H1 (cell line): ENCODE data around the gene RREB1. TPM values are rescaled to one million over a fixed set of nuclear protein-coding genes. Genes with fewer than 3 reads are reported as not detected.

Experiments
- CTCF ChIA-PET: fragments of 300-600 bp; sonication (Branson Sonifier 250); formaldehyde crosslinking; loops from one replicate; lab custom pipeline; 2021; ENCODE audit not compliant: partially characterized antibody; lab: Charles Lee
- POLR2A ChIA-PET: fragments of 300-600 bp; sonication (Branson Sonifier 250); formaldehyde crosslinking; loops from one replicate; lab custom pipeline; 2021; ENCODE audit warnings: inconsistent platforms; ENCODE audit not compliant: partially characterized antibody; lab: Charles Lee
- DNase-seq, 2 experiments: peaks; one replicate each; pipeline versions ENCODE4 v3.0.0 to v3.0.0-alpha.2; 2010 to 2022; ENCODE audit warnings: low spot score in 2 of 2, low read depth in 1 of 2, mixed read lengths in 1 of 2
- FAIRE-seq: peaks from 2 replicates; lab custom pipeline; 2011; peaks lifted over from hg19 to GRCh38; lab: Jason Lieb, UNC
- H2AFZ ChIP-seq: 2 replicates; pipeline ENCODE4 v1.8.1; 2012; ENCODE audit warnings: low read length, inconsistent platforms
- H2AK5ac ChIP-seq: 2 replicates; pipeline ENCODE4 v1.6.1; 2013; ENCODE audit warnings: low read depth, low read length
- H2BK120ac ChIP-seq: replicated peaks from 2 replicates; pipeline ENCODE3; 2013; ENCODE audit warnings: low read depth, low read length, inconsistent platforms
- H2BK12ac ChIP-seq: 2 replicates; pipeline ENCODE4 v1.6.1; 2013; ENCODE audit warnings: low read depth, low read length
- H2BK15ac ChIP-seq: 2 replicates; pipeline ENCODE4 v1.6.1; 2013; ENCODE audit warnings: low read length
- H2BK20ac ChIP-seq: 2 replicates; pipeline ENCODE4 v1.6.1; 2013; ENCODE audit warnings: low read length
- H2BK5ac ChIP-seq: 2 replicates; pipeline ENCODE4 v1.6.1; 2013; ENCODE audit warnings: low read depth, low read length
- H3K14ac ChIP-seq: 2 replicates; pipeline ENCODE4 v1.6.1; 2013; ENCODE audit warnings: inconsistent platforms; ENCODE audit not compliant: insufficient read length
- H3K18ac ChIP-seq: 2 replicates; pipeline ENCODE4 v1.6.1; 2013; ENCODE audit warnings: low read length; ENCODE audit errors: extremely low read depth
- H3K23ac ChIP-seq: 2 replicates; pipeline ENCODE4 v1.6.1; 2013; ENCODE audit warnings: inconsistent platforms; ENCODE audit not compliant: insufficient read length
- H3K23me2 ChIP-seq: 2 replicates; pipeline ENCODE4 v1.6.1; 2013; ENCODE audit warnings: low read depth, low read length
- H3K27ac ChIP-seq: 2 replicates; pipeline ENCODE4 v1.6.1; 2011; ENCODE audit warnings: low read depth, low read length, inconsistent platforms
- H3K27me3 ChIP-seq, 4 experiments: replicated peaks in 1 of 4; 1 replicate in 1 of 4; 2 replicates in 3 of 4; pipeline versions ENCODE4 v1.6.1 to v1.8.1; 2011 to 2013; ENCODE audit warnings: low read length in 3 of 4, mild to moderate bottlenecking in 3 of 4, inconsistent platforms in 2 of 4, mixed read lengths in 2 of 4, moderate library complexity in 1 of 4; ENCODE audit not compliant: control insufficient read depth in 3 of 4, insufficient read depth in 3 of 4; ENCODE audit errors: extremely low read depth in 1 of 4
- H3K36me3 ChIP-seq, 4 experiments: 2 replicates each; pipeline versions ENCODE4 v1.6.1 to v1.8.1; 2011 to 2013; ENCODE audit warnings: mild to moderate bottlenecking in 4 of 4, low read length in 3 of 4, moderate library complexity in 2 of 4, control low read depth in 1 of 4, inconsistent platforms in 1 of 4; ENCODE audit not compliant: insufficient read depth in 4 of 4, control insufficient read depth in 2 of 4
- H3K4ac ChIP-seq: replicated peaks from 2 replicates; pipeline ENCODE3; 2013; ENCODE audit warnings: low read length, low read depth, mixed read lengths, inconsistent platforms; ENCODE audit not compliant: insufficient read length
- H3K4me1 ChIP-seq, 4 experiments: replicated peaks in 1 of 4; 1 replicate in 1 of 4; 2 replicates in 3 of 4; pipeline versions ENCODE4 v1.6.1 to v1.8.1; 2011 to 2013; ENCODE audit warnings: low read length in 3 of 4, inconsistent platforms in 2 of 4, mixed read lengths in 1 of 4; ENCODE audit not compliant: insufficient read depth in 4 of 4, control insufficient read depth in 3 of 4
- H3K4me2 ChIP-seq, 2 experiments: 2 replicates each; pipeline versions ENCODE4 v1.6.1 to v1.8.1; 2011 to 2013; ENCODE audit warnings: low read depth in 2 of 2, low read length in 2 of 2, control low read depth in 1 of 2, inconsistent platforms in 1 of 2, mild to moderate bottlenecking in 1 of 2; ENCODE audit not compliant: insufficient read depth in 1 of 2
- H3K4me3 ChIP-seq, 4 experiments: fragments of 200-600, 300-600 bp in 1 of 4; sonication (generic), shearing (Covaris generic), sonication (Bioruptor Twin) in 1 of 4; 2 replicates each; pipeline versions ENCODE4 v1.5.1 to v1.8.1; 2011 to 2016; ENCODE audit warnings: low read length in 4 of 4, low read depth in 3 of 4, control low read depth in 2 of 4, inconsistent platforms in 2 of 4, mild to moderate bottlenecking in 2 of 4, mixed read lengths in 1 of 4, moderate library complexity in 1 of 4; ENCODE audit not compliant: insufficient read depth in 2 of 4; ENCODE audit errors: extremely low read depth in 1 of 4
- H3K56ac ChIP-seq: replicated peaks from 2 replicates; pipeline ENCODE3; 2013; ENCODE audit warnings: low read depth, mild to moderate bottlenecking, mixed read lengths, low read length, inconsistent platforms; ENCODE audit not compliant: insufficient read length
- H3K79me1 ChIP-seq: 2 replicates; pipeline ENCODE4 v1.6.1; 2013; ENCODE audit warnings: low read depth, low read length, control low read depth
- H3K79me2 ChIP-seq, 2 experiments: 2 replicates each; pipeline versions ENCODE4 v1.6.1 to v1.8.1; 2012 to 2013; ENCODE audit warnings: low read length in 2 of 2, mild to moderate bottlenecking in 2 of 2, inconsistent platforms in 1 of 2; ENCODE audit not compliant: insufficient read depth in 2 of 2, control insufficient read depth in 1 of 2
- H3K9ac ChIP-seq, 4 experiments: replicated peaks in 1 of 4; 1 replicate in 1 of 4; 2 replicates in 3 of 4; pipeline versions ENCODE4 v1.6.1 to v1.8.1; 2011 to 2013; ENCODE audit warnings: low read depth in 3 of 4, low read length in 3 of 4, control low read depth in 2 of 4, mild to moderate bottlenecking in 2 of 4, moderate library complexity in 2 of 4, inconsistent platforms in 1 of 4; ENCODE audit errors: extremely low read depth in 1 of 4
- H3K9me3 ChIP-seq, 2 experiments: 2 replicates each; pipeline versions ENCODE4 v1.6.1 to v1.8.1; 2012 to 2013; ENCODE audit warnings: mild to moderate bottlenecking in 2 of 2, moderate library complexity in 2 of 2, control low read depth in 1 of 2, inconsistent platforms in 1 of 2, low read depth in 1 of 2, low read length in 1 of 2, mixed read lengths in 1 of 2; ENCODE audit not compliant: insufficient read depth in 2 of 2
- H4K20me1 ChIP-seq, 2 experiments: replicated peaks in 1 of 2; 2 replicates each; pipeline versions ENCODE3 to v1.8.1; 2011 to 2013; ENCODE audit warnings: inconsistent platforms in 2 of 2, low read length in 2 of 2, mild to moderate bottlenecking in 1 of 2; ENCODE audit not compliant: insufficient read depth in 2 of 2, control insufficient read depth in 1 of 2
- H4K5ac ChIP-seq: 2 replicates; pipeline ENCODE4 v1.6.1; 2013; ENCODE audit warnings: low read length, low read depth, mixed read lengths, inconsistent platforms; ENCODE audit not compliant: insufficient read length
- H4K8ac ChIP-seq: 2 replicates; pipeline ENCODE4 v1.8.0; 2013; ENCODE audit warnings: mild to moderate bottlenecking, moderate library complexity, low read length, inconsistent platforms; ENCODE audit not compliant: insufficient read depth; ENCODE audit errors: extremely low read depth
- H4K91ac ChIP-seq: replicated peaks from 2 replicates; pipeline ENCODE3; 2013; ENCODE audit warnings: low read length, mixed read lengths, inconsistent platforms; ENCODE audit not compliant: insufficient read length
- CTBP2 ChIP-seq: IDR thresholded peaks from 2 replicates; pipeline ENCODE4 v1.7.0; 2011; ENCODE audit warnings: borderline replicate concordance, mild to moderate bottlenecking, moderate library complexity, mixed read lengths, low read length; ENCODE audit not compliant: insufficient read depth, insufficient read length
- PHF8 ChIP-seq: fragments of 200-600 bp; sonication (generic); conservative IDR thresholded peaks from 2 replicates; pipeline ENCODE4 v1.7.1; 2012; ENCODE audit warnings: low read depth, mild to moderate bottlenecking, inconsistent platforms, low read length, moderate library complexity
- RNF2 ChIP-seq: fragments of 200-900, 300-1000 bp; sonication (generic); IDR thresholded peaks from 2 replicates; pipeline ENCODE4 v1.7.1; 2016; ENCODE audit warnings: borderline replicate concordance, low read depth, mild to moderate bottlenecking, antibody characterized with exemption, low read length; ENCODE audit not compliant: poor library complexity, severe bottlenecking; ENCODE audit errors: missing control alignments
- TEAD4 ChIP-seq: IDR thresholded peaks from 2 replicates; pipeline ENCODE4 v1.6.1; 2012; ENCODE audit warnings: low read depth, low read length, inconsistent platforms, mixed read lengths
- WGBS, 2 experiments: shearing (Covaris generic) in 1 of 2; methylation state at CpG; one replicate each; pipeline versions ENCODE4 v1.1.6 to v1.1.7; 2013 to 2015; ENCODE audit warnings: low lambda C conversion rate in 2 of 2, mixed read lengths in 2 of 2, inconsistent platforms in 1 of 2, low coverage in 1 of 2, missing lambda C conversion rate in 1 of 2; ENCODE audit not compliant: insufficient replicate concordance in 2 of 2, insufficient coverage in 1 of 2, insufficient read length in 1 of 2; ENCODE audit errors: extremely low coverage in 1 of 2, missing lambda C conversion rate in 1 of 2; 5-methylcytosine and 5-hydroxymethylcytosine counted together
- polyA plus RNA-seq, 7 experiments: library from polyadenylated mRNA; depleted of rRNA in 3 of 7; stranded (reverse) in 5 of 7; unstranded in 2 of 7; fragments of >200 nt in 5 of 7; fragments of 200-250 nt in 2 of 7; gene quantifications; 1 replicate in 5 of 7; 2 replicates in 1 of 7; 4 replicates in 1 of 7; pipeline versions ENCODE4 v1.2.1 to v1.2.3, GENCODE V29; 2011 to 2013; ENCODE audit warnings: missing spikeins in 2 of 7, mixed read lengths in 2 of 7
- total RNA-seq: library from RNA; stranded (reverse); fragmentation: NEBNext Ultra II Directional; extraction: Animal tissue kit (Norgen Biotek cat#: 25700); gene quantifications from 2 replicates; pipeline ENCODE4 v1.2.1, GENCODE V29; 2021

Gene RREB1
- total and polyA plus RNA-seq, 2 of the 8 experiments (the other 6 are each of a cell fraction or from before 2014, with no cell fraction given): 3.9 to 34.7 TPM

GRCh38 chr6:7290079-7290478, 182.3 kb downstream of the RREB1 start:
- Histone ChIP-seq H3K4me2 (no peak overlapping the region), H2AK5ac (no peak overlapping the region), H2BK12ac (no peak overlapping the region), H3K79me1 (no peaks in the 10 kb centered on the region; the same call in 1 of the 2 replicates), H3K27me3 (no peaks in the 10 kb centered on the region), H2BK5ac (no peak overlapping the region), H3K4ac (no peak overlapping the region), H2AFZ (no peak overlapping the region), H2BK120ac (no peak overlapping the region), H3K9me3 (no peaks in the 10 kb centered on the region), H4K8ac (no peak overlapping the region), H3K56ac (no peak overlapping the region), H3K18ac (no peak overlapping the region), H3K4me3 (no peak overlapping the region), H3K4me1 (no peaks in the 10 kb centered on the region), H3K27ac (no peak overlapping the region), H4K5ac (no peak overlapping the region), H3K23ac (no peak overlapping the region), H2BK20ac (no peak overlapping the region), H2BK15ac (no peak overlapping the region), H4K91ac (no peak overlapping the region), H3K23me2 (no peaks in the 10 kb centered on the region), H3K9ac (no peak overlapping the region), H3K36me3 (peaks cover 2 to 75% (median 22%) of the 10 kb centered on the region in 4 experiments; a peak in 6 of 8 replicates), H3K79me2 (no peaks in the 10 kb centered on the region), H4K20me1 (peaks cover 0 to 2% of the 10 kb centered on the region in 2 experiments), H3K14ac (no peak overlapping the region)
- FAIRE-seq (no peak), DNase-seq (no peak)
- 81% methylated on average over 1 of the region's 1 CpG; no CpG with 5 or more reads in 1 of the 2 experiments for WGBS, 2 experiments
- ChIA-PET CTCF (interaction anchor here (1.0 kb wide), 1 partner anchor 325 kb away, joined by 3 read pairs; no protein-coding TSS in a partner anchor), POLR2A (no interaction called here)
- TF ChIP-seq TEAD4 (no peak), RNF2 (no peak), CTBP2 (no peak), PHF8 (no peak)
